Peyer's patch (tissue), 4 donors: Measurements from ENCODE around the gene PIK3R3. TPM values are rescaled to one million over a fixed set of nuclear protein-coding genes. Genes with fewer than 3 reads are reported as not detected.

Experiments
- DNase-seq, 3 donors: peaks; one replicate each; pipeline ENCODE4 v3.0.0-alpha.2; 2017 to 2019
- H3K27ac ChIP-seq, 4 donors: fragments of 200-600 bp; sonication (generic); one replicate each; pipeline ENCODE4 v1.5.1; 2016 to 2019
- H3K27me3 ChIP-seq, 2 donors: fragments of 200-600 bp; sonication (generic); one replicate each; pipeline ENCODE4 v1.5.1; 2019
- H3K36me3 ChIP-seq, 3 donors: fragments of 200-600 bp; sonication (generic); one replicate each; pipeline ENCODE4 v1.5.1; 2016 to 2019
- H3K4me1 ChIP-seq, 4 donors: fragments of 200-600 bp; sonication (generic); one replicate each; pipeline ENCODE4 v1.5.1; 2016 to 2019
- H3K4me3 ChIP-seq, 4 donors: fragments of 200-600 bp; sonication (generic); 1 replicate in 3 of 4; 2 replicates in 1 of 4; pipeline ENCODE4 v1.5.1; 2016 to 2019; ENCODE audit warnings: mild to moderate bottlenecking in 1 of 4
- H3K9me3 ChIP-seq, 4 donors: fragments of 200-600 bp; sonication (generic); one replicate each; pipeline ENCODE4 v1.5.1; 2016 to 2019; ENCODE audit warnings: mild to moderate bottlenecking in 1 of 4
- CTCF ChIP-seq, 6 experiments: fragments of 450-650 bp in 4 of 6; fragments of 200-600 bp in 2 of 6; sonication (generic) in 1 of 6; IDR thresholded peaks; one replicate each; pipeline ENCODE4 v1.5.1; 2017 to 2019; ENCODE audit warnings: antibody characterized with exemption in 6 of 6, mild to moderate bottlenecking in 3 of 6, moderate library complexity in 1 of 6
- POLR2A ChIP-seq, 2 donors: fragments of 450-650 bp; IDR thresholded peaks; one replicate each; pipeline ENCODE4 v1.5.1; 2017; ENCODE audit warnings: antibody characterized with exemption in 2 of 2, mild to moderate bottlenecking in 2 of 2, moderate library complexity in 2 of 2
- total RNA-seq, 4 donors: library from RNA; depleted of rRNA; stranded (reverse); fragments of >200 nt; gene quantifications; one replicate each; pipeline ENCODE4 v1.1.0, GENCODE V29; 2016

The PIK3R3 gene
- 10 to 100 TPM in 1 of 4 donors, 1 to 10 TPM in 3; 2.8 to 12.4 (median 6.4) TPM for total RNA-seq

DNA sequence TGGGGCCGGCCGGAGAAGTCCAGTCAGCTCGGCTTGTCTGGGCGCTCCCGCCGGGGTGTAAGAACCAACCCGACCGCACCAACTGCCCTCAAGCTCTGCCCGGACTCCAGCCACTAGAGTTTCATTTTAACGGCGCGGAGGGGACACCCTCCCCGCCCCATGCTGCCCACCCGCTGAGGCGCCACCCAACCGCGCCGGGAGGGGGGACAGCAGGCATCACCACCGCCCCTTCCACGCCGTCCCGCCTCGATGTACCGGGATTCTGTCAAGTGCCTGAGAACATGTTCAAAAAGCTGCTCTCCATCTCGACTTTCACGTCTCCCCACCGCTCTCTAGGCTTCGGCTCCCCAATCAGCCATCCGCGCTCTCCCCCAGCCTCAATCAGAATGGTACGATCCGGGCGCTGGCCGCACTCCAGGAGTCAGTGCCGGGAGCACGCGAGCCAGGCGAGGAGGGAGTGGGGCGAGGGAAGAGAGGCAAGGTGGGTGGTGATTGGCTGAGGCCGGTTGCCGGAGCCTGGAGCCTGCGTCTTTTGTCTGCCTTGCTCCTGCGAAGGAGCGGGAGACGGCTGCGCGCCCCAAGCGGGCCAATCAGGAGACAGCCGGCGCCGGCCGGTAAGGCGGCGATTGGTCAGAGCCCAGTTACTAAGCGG is at the start of gene PIK3R3:
PIK3R3 (minus strand) TSS at position 101 of the 652 bp plus-strand sequence. CDS start 677 bp downstream, outside the sequence.
- Histone ChIP-seq H3K4me3 (peak within 1 kb of the TSS; percentile 56 to 72 (median 68)), H3K9me3 (no peaks in the 10 kb centered on the region), H3K27ac (peak within 1 kb of the TSS; percentile 74 to 96 (median 84)), H3K36me3 (no peaks in the 10 kb centered on the region), H3K27me3 (no peaks in the 10 kb centered on the region), H3K4me1 (peaks cover 0 to 10% (median 2%) of the 10 kb centered on the region in 4 donors)
- peak; percentile 88 to 99 (median 97) for DNase-seq
- TF ChIP-seq POLR2A (IDR thresholded peaks at IDR 0.05) (peak; percentile 80 to 84), CTCF (IDR thresholded peaks at IDR 0.05) (peak in 2 of 6 experiments; percentile 15 to 21)

GRCh38 chr1:46181343-46182260 is 49.2 kb upstream of the PIK3R3 start:
- Histone ChIP-seq H3K4me3 (peak overlapping the region in 2 of 4 donors; percentile 49 to 52), H3K4me1 (peaks cover 0 to 42% (median 10%) of the 10 kb centered on the region in 4 donors), H3K9me3 (no peaks in the 10 kb centered on the region), H3K27ac (peak overlapping the region in 3 of 4 donors; percentile 65 to 96 (median 82)), H3K27me3 (no peaks in the 10 kb centered on the region), H3K36me3 (peaks cover 0 to 11% (median 2%) of the 10 kb centered on the region in 3 donors)
- DNase-seq: no peak
- no peak for TF ChIP-seq POLR2A (IDR thresholded peaks at IDR 0.05)
- no peak for TF ChIP-seq CTCF (IDR thresholded peaks at IDR 0.05)

- H3K4me3 ChIP-seq: peak overlapping the region in 3 of 4 donors; percentile 0 to 52 (median 49)
- no peaks in the 10 kb centered on the region for H3K27me3 ChIP-seq
- peak overlapping the region in 3 of 4 donors; percentile 65 to 96 (median 82) for H3K27ac ChIP-seq
- peak in 2 of 3 donors; percentile 88 to 93 for DNase-seq
- H3K36me3 ChIP-seq: peaks cover 0 to 4% (median 2%) of the 10 kb centered on the region in 3 donors
- TF ChIP-seq CTCF (IDR thresholded peaks at IDR 0.05) (peak in 3 of 6 experiments; percentile 58 to 77 (median 59)), POLR2A (IDR thresholded peaks at IDR 0.05) (peak; percentile 67 to 78)
- peaks cover 0 to 37% (median 10%) of the 10 kb centered on the region in 4 donors for H3K4me1 ChIP-seq
- H3K9me3 ChIP-seq: no peaks in the 10 kb centered on the region
These were observed 47.7 kb upstream of the PIK3R3 start for GRCh38 chr1:46180082-46180616.

DNA sequence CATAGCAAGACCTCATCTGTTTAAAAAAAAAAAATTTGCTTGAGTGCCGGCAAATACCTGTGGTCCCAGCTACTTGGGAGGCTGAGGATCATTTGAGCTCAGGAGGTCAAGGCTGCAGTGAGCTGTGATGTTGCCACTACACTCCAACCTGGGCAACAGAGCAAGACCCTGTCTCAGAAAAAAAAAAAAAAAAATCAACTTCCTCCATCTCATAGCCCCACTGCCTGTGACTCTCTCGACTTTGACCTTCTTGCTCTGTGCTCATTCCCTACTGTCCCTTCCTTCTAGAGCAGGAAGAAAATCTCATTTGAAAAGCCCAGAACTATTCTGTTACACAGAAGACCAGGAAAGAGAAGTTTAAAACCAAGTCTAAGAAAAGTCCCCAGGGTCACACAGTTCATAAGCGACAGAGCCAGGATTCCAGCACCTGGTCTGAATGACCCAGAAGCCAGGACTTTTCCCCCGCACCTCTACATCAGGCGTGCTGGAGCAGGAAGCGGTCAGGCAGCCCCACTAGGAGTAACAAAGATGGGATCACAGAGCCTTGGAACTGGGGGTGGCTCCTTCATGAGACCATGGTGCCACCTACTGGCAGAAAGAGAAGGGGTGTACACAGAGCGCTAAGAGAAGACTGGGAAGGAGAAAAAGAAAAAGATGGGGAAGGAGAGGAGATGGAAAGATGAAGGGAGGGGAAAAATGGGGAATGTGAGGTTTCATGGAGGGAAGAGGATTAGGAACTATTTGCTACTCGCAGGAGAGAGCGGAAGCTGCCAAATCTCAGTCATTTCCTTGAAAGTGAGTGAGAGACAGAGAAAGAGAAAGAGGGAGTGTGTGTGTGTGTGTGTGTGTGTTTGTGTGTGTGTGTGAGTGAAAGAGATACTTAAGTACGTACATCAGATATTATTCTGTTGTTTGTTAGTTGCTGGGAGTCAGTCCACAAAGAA is 47.0 kb upstream of the PIK3R3 start:
- DNase-seq: peak; percentile 71 to 92 (median 78)
- H3K36me3 ChIP-seq: peaks cover 0 to 2% (median 0%) of the 10 kb centered on the region in 3 donors
- H3K4me3 ChIP-seq: no peak overlapping the region
- H3K4me1 ChIP-seq: peaks cover 0 to 37% (median 6%) of the 10 kb centered on the region in 4 donors
- TF ChIP-seq POLR2A (IDR thresholded peaks at IDR 0.05) (no peak), CTCF (IDR thresholded peaks at IDR 0.05) (peak; percentile 66 to 97 (median 94))
- peak overlapping the region in 2 of 4 donors; percentile 82 to 96 for H3K27ac ChIP-seq
- no peaks in the 10 kb centered on the region for H3K9me3 ChIP-seq
- H3K27me3 ChIP-seq: no peaks in the 10 kb centered on the region
